GM23338 (cell line): Measurements from ENCODE around the gene NIPSNAP3A. TPM values are rescaled to one million over a fixed set of nuclear protein-coding genes. Genes with fewer than 3 reads are reported as not detected.

Experiments
- ATAC-seq: fragments of 200-7000 bp; cut with Tn5 transposase; 3 replicates; pipeline ENCODE4 v1.9.1; 2020
- DNase-seq: peaks from one replicate; pipeline ENCODE4 v3.0.0-alpha.2; 2015; ENCODE audit warnings: low spot score
- H2AFZ ChIP-seq: fragments of 200-600 bp; sonication (generic); 2 replicates; pipeline ENCODE4 v1.8.0; 2016; ENCODE audit warnings: antibody characterized with exemption, mild to moderate bottlenecking, moderate library complexity
- H3F3A ChIP-seq: fragments of 200-600 bp; sonication (generic); replicated peaks from 2 replicates; pipeline ENCODE4 v1.8.0; 2017; ENCODE audit warnings: antibody characterized with exemption, mixed run types, low read depth
- H3K27ac ChIP-seq: fragments of 200-600 bp; sonication (generic); 2 replicates; pipeline ENCODE4 v1.6.1; 2016; ENCODE audit warnings: low read depth
- H3K27me3 ChIP-seq: fragments of 200-600 bp; sonication (generic); 2 replicates; pipeline ENCODE4 v1.8.0; 2016; ENCODE audit warnings: mild to moderate bottlenecking, mixed run types, moderate library complexity; ENCODE audit not compliant: insufficient read depth
- H3K36me3 ChIP-seq: fragments of 200-600 bp; sonication (generic); 2 replicates; pipeline ENCODE4 v1.8.0; 2016; ENCODE audit warnings: mild to moderate bottlenecking; ENCODE audit not compliant: insufficient read depth
- H3K4me1 ChIP-seq: fragments of 200-600 bp; sonication (generic); 2 replicates; pipeline ENCODE4 v1.8.0; 2016; ENCODE audit warnings: mild to moderate bottlenecking, moderate library complexity; ENCODE audit not compliant: insufficient read depth
- H3K4me2 ChIP-seq: fragments of 200-600 bp; sonication (generic); 2 replicates; pipeline ENCODE4 v1.7.1; 2017; ENCODE audit warnings: mixed run types
- H3K4me3 ChIP-seq: fragments of 200-600 bp; sonication (generic); 2 replicates; pipeline ENCODE4 v1.6.1; 2016; ENCODE audit warnings: mixed run types
- H3K79me2 ChIP-seq: fragments of 200-600 bp; sonication (generic); replicated peaks from 2 replicates; pipeline ENCODE4 v1.8.0; 2017; ENCODE audit warnings: mild to moderate bottlenecking; ENCODE audit not compliant: insufficient read depth
- H3K9me2 ChIP-seq: fragments of 200-600 bp; sonication (generic); 2 replicates; pipeline ENCODE4 v1.8.0; 2017; ENCODE audit not compliant: insufficient read depth
- H4K20me1 ChIP-seq: fragments of 200-600 bp; sonication (generic); replicated peaks from 2 replicates; pipeline ENCODE4 v1.8.0; 2017; ENCODE audit warnings: mild to moderate bottlenecking; ENCODE audit not compliant: insufficient read depth
- H3K27ac Mint-ChIP-seq: 2 replicates; pipeline ENCODE4 v1.8.0; 2020; ENCODE audit warnings: inconsistent platforms, mild to moderate bottlenecking, moderate library complexity, mixed read lengths
- H3K27me3 Mint-ChIP-seq: 3 replicates; pipeline ENCODE4 v1.8.0; 2022; ENCODE audit warnings: low read depth, mild to moderate bottlenecking, moderate library complexity, mixed read lengths, inconsistent platforms; ENCODE audit not compliant: insufficient read depth, poor library complexity
- H3K36me3 Mint-ChIP-seq: 3 replicates; pipeline ENCODE4 v1.8.0; 2021; ENCODE audit warnings: low read depth, mild to moderate bottlenecking, inconsistent platforms, moderate library complexity, mixed read lengths
- H3K4me1 Mint-ChIP-seq: 3 replicates; pipeline ENCODE4 v1.8.0; 2020; ENCODE audit warnings: mild to moderate bottlenecking, inconsistent platforms, mixed read lengths
- H3K4me3 Mint-ChIP-seq: 3 replicates; pipeline ENCODE4 v1.8.0; 2021; ENCODE audit warnings: moderate library complexity, mild to moderate bottlenecking, inconsistent platforms, mixed read lengths
- H3K9me3 Mint-ChIP-seq: 3 replicates; pipeline ENCODE4 v1.8.0; 2020; ENCODE audit warnings: moderate library complexity, mild to moderate bottlenecking, inconsistent platforms, mixed read lengths
- CREB1 ChIP-seq: fragments of 250-450 bp; sonication (Bioruptor Pico); IDR thresholded peaks from 2 replicates; pipeline ENCODE4 v1.5.0; 2020; ENCODE audit warnings: low read depth, mild to moderate bottlenecking, moderate library complexity
- EZH2 ChIP-seq: fragments of 200-600 bp; sonication (generic); IDR thresholded peaks from one replicate; pipeline ENCODE4 v1.8.0; 2017; ENCODE audit warnings: antibody characterized with exemption, mild to moderate bottlenecking, low read depth; ENCODE audit not compliant: unreplicated experiment
- EZH2phosphoT487 ChIP-seq: fragments of 200-600 bp; sonication (generic); IDR thresholded peaks from one replicate; pipeline ENCODE4 v1.8.1; 2018; ENCODE audit warnings: antibody characterized with exemption; ENCODE audit not compliant: unreplicated experiment
- JUNB ChIP-seq: IDR thresholded peaks from one replicate; pipeline ENCODE4 v1.6.1; 2016; ENCODE audit warnings: antibody characterized with exemption; ENCODE audit not compliant: unreplicated experiment
- NANOG ChIP-seq: IDR thresholded peaks from 2 replicates; pipeline ENCODE4 v1.6.1; 2016; ENCODE audit warnings: antibody characterized with exemption, borderline replicate concordance
- POLR2AphosphoS5 ChIP-seq: IDR thresholded peaks from 2 replicates; pipeline ENCODE4 v1.6.1; 2016; ENCODE audit warnings: antibody characterized with exemption, low read depth
- STAT1 ChIP-seq: IDR thresholded peaks from one replicate; pipeline ENCODE4 v1.6.1; 2016; ENCODE audit warnings: antibody characterized with exemption; ENCODE audit not compliant: unreplicated experiment
- ZNF114 ChIP-seq: fragments of 250-450 bp; sonication (Bioruptor Pico); IDR thresholded peaks from 2 replicates; pipeline ENCODE4 v1.5.0; 2020; ENCODE audit warnings: mild to moderate bottlenecking, moderate library complexity
- ZNF331 ChIP-seq: fragments of 250-450 bp; sonication (Bioruptor Pico); IDR thresholded peaks from 2 replicates; pipeline ENCODE4 v1.5.0; 2020; ENCODE audit warnings: low read depth, mild to moderate bottlenecking, moderate library complexity
- polyA plus RNA-seq: library from polyadenylated mRNA; unstranded; fragments of >200 nt; fragmentation: Nextera tagmentation; extraction: Ambion mirVana; gene quantifications from 2 replicates; pipeline ENCODE4 v1.2.1, GENCODE V29; 2016
- total RNA-seq: library from RNA; depleted of rRNA; stranded (reverse); fragments of >200 nt; shearing (Covaris generic); gene quantifications from 2 replicates; pipeline ENCODE4 v1.2.3, GENCODE V29; 2014
- TF ChIP-seq, protein P1 (sequence below), 2 experiments: fragments of 200-600 bp in 1 of 2; sonication (generic) in 1 of 2; conservative IDR thresholded peaks; 2 replicates each; pipeline versions ENCODE4 v1.5.1 to v1.6.1; 2016 to 2017; ENCODE audit warnings: antibody characterized with exemption in 2 of 2, low read depth in 2 of 2, mild to moderate bottlenecking in 2 of 2, moderate library complexity in 1 of 2
- TF ChIP-seq, protein P2 (sequence below): fragments of 250-450 bp; sonication (Bioruptor Pico); IDR thresholded peaks from 2 replicates; pipeline ENCODE4 v1.5.0; 2020; ENCODE audit warnings: mild to moderate bottlenecking, moderate library complexity
- TF ChIP-seq, protein P3 (sequence below): IDR thresholded peaks from 2 replicates; pipeline ENCODE4 v1.6.1; 2016; ENCODE audit warnings: antibody characterized with exemption
- TF ChIP-seq, protein P4 (sequence below): IDR thresholded peaks from one replicate; pipeline ENCODE4 v1.6.1; 2018; ENCODE audit warnings: antibody characterized with exemption; ENCODE audit not compliant: unreplicated experiment

The NIPSNAP3A gene
- total and polyA plus RNA-seq, 2 experiments from 2014 or later: 9.6 to 13.0 TPM

DNA sequence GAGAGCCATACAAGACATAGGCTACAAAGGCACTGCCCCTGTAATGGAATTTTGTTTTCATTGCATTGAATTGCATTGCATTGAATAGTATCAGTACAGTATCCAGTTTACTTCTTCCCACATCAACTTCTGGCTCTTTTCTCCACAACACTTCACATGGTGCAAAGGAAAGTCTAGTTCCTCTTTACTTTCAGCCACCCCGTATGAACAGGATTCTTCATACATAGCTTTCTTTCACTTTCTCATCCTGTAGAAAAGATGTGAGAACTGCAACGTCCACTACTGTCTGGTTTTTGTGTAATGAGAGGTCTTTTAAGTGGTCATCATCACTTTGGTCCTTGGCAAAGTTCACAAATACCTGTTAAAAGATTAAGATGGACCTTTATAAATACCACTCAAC, 36.6 kb downstream of the NIPSNAP3A start:
- H3K4me2 ChIP-seq: no peak overlapping the region
- ATAC-seq: no peak
- no peaks in the 10 kb centered on the region for H3K27me3 ChIP-seq
- no peak overlapping the region for H2AFZ ChIP-seq
- no peak overlapping the region for H3K27ac Mint-ChIP-seq
- TF ChIP-seq, protein P1, sequence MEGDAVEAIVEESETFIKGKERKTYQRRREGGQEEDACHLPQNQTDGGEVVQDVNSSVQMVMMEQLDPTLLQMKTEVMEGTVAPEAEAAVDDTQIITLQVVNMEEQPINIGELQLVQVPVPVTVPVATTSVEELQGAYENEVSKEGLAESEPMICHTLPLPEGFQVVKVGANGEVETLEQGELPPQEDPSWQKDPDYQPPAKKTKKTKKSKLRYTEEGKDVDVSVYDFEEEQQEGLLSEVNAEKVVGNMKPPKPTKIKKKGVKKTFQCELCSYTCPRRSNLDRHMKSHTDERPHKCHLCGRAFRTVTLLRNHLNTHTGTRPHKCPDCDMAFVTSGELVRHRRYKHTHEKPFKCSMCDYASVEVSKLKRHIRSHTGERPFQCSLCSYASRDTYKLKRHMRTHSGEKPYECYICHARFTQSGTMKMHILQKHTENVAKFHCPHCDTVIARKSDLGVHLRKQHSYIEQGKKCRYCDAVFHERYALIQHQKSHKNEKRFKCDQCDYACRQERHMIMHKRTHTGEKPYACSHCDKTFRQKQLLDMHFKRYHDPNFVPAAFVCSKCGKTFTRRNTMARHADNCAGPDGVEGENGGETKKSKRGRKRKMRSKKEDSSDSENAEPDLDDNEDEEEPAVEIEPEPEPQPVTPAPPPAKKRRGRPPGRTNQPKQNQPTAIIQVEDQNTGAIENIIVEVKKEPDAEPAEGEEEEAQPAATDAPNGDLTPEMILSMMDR (conservative IDR thresholded peaks at IDR 0.05; ENCODE audit: low read depth in 2 of 2): no peak
- no peak for TF ChIP-seq CREB1 (CRISPR knock-in tag)
- TF ChIP-seq NANOG: no peak
- TF ChIP-seq ZNF114 (CRISPR knock-in tag): no peak
- TF ChIP-seq, protein P2, sequence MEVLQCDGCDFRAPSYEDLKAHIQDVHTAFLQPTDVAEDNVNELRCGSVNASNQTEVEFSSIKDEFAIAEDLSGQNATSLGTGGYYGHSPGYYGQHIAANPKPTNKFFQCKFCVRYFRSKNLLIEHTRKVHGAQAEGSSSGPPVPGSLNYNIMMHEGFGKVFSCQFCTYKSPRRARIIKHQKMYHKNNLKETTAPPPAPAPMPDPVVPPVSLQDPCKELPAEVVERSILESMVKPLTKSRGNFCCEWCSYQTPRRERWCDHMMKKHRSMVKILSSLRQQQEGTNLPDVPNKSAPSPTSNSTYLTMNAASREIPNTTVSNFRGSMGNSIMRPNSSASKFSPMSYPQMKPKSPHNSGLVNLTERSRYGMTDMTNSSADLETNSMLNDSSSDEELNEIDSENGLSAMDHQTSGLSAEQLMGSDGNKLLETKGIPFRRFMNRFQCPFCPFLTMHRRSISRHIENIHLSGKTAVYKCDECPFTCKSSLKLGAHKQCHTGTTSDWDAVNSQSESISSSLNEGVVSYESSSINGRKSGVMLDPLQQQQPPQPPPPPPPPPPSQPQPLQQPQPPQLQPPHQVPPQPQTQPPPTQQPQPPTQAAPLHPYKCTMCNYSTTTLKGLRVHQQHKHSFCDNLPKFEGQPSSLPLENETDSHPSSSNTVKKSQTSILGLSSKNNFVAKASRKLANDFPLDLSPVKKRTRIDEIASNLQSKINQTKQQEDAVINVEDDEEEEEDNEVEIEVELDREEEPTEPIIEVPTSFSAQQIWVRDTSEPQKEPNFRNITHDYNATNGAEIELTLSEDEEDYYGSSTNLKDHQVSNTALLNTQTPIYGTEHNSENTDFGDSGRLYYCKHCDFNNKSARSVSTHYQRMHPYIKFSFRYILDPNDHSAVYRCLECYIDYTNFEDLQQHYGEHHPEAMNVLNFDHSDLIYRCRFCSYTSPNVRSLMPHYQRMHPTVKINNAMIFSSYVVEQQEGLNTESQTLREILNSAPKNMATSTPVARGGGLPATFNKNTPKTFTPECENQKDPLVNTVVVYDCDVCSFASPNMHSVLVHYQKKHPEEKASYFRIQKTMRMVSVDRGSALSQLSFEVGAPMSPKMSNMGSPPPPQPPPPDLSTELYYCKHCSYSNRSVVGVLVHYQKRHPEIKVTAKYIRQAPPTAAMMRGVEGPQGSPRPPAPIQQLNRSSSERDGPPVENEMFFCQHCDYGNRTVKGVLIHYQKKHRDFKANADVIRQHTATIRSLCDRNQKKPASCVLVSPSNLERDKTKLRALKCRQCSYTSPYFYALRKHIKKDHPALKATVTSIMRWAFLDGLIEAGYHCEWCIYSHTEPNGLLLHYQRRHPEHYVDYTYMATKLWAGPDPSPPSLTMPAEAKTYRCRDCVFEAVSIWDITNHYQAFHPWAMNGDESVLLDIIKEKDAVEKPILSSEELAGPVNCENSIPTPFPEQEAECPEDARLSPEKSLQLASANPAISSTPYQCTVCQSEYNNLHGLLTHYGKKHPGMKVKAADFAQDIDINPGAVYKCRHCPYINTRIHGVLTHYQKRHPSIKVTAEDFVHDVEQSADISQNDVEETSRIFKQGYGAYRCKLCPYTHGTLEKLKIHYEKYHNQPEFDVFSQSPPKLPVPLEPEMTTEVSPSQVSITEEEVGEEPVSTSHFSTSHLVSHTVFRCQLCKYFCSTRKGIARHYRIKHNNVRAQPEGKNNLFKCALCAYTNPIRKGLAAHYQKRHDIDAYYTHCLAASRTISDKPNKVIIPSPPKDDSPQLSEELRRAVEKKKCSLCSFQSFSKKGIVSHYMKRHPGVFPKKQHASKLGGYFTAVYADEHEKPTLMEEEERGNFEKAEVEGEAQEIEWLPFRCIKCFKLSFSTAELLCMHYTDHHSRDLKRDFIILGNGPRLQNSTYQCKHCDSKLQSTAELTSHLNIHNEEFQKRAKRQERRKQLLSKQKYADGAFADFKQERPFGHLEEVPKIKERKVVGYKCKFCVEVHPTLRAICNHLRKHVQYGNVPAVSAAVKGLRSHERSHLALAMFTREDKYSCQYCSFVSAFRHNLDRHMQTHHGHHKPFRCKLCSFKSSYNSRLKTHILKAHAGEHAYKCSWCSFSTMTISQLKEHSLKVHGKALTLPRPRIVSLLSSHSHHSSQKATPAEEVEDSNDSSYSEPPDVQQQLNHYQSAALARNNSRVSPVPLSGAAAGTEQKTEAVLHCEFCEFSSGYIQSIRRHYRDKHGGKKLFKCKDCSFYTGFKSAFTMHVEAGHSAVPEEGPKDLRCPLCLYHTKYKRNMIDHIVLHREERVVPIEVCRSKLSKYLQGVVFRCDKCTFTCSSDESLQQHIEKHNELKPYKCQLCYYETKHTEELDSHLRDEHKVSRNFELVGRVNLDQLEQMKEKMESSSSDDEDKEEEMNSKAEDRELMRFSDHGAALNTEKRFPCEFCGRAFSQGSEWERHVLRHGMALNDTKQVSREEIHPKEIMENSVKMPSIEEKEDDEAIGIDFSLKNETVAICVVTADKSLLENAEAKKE: no peak
- no peak for TF ChIP-seq ZNF331 (CRISPR knock-in tag)
- TF ChIP-seq JUNB: no peak
- TF ChIP-seq, protein P3, sequence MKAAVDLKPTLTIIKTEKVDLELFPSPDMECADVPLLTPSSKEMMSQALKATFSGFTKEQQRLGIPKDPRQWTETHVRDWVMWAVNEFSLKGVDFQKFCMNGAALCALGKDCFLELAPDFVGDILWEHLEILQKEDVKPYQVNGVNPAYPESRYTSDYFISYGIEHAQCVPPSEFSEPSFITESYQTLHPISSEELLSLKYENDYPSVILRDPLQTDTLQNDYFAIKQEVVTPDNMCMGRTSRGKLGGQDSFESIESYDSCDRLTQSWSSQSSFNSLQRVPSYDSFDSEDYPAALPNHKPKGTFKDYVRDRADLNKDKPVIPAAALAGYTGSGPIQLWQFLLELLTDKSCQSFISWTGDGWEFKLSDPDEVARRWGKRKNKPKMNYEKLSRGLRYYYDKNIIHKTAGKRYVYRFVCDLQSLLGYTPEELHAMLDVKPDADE: no peak
- TF ChIP-seq POLR2AphosphoS5: no peak
- no peak for TF ChIP-seq EZH2
- TF ChIP-seq EZH2phosphoT487: no peak
- no peak for TF ChIP-seq STAT1
- TF ChIP-seq, protein P4, sequence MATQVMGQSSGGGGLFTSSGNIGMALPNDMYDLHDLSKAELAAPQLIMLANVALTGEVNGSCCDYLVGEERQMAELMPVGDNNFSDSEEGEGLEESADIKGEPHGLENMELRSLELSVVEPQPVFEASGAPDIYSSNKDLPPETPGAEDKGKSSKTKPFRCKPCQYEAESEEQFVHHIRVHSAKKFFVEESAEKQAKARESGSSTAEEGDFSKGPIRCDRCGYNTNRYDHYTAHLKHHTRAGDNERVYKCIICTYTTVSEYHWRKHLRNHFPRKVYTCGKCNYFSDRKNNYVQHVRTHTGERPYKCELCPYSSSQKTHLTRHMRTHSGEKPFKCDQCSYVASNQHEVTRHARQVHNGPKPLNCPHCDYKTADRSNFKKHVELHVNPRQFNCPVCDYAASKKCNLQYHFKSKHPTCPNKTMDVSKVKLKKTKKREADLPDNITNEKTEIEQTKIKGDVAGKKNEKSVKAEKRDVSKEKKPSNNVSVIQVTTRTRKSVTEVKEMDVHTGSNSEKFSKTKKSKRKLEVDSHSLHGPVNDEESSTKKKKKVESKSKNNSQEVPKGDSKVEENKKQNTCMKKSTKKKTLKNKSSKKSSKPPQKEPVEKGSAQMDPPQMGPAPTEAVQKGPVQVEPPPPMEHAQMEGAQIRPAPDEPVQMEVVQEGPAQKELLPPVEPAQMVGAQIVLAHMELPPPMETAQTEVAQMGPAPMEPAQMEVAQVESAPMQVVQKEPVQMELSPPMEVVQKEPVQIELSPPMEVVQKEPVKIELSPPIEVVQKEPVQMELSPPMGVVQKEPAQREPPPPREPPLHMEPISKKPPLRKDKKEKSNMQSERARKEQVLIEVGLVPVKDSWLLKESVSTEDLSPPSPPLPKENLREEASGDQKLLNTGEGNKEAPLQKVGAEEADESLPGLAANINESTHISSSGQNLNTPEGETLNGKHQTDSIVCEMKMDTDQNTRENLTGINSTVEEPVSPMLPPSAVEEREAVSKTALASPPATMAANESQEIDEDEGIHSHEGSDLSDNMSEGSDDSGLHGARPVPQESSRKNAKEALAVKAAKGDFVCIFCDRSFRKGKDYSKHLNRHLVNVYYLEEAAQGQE: no peak
- H3K4me3 Mint-ChIP-seq: no peak overlapping the region
- H3K4me3 ChIP-seq: no peak overlapping the region
- H3K9me3 Mint-ChIP-seq: no peaks in the 10 kb centered on the region
- H3K27ac ChIP-seq: no peak overlapping the region
- no peaks in the 10 kb centered on the region for H4K20me1 ChIP-seq
- H3K9me2 ChIP-seq: no peaks in the 10 kb centered on the region
- no peaks in the 10 kb centered on the region for H3K27me3 Mint-ChIP-seq
- no peaks in the 10 kb centered on the region for H3K79me2 ChIP-seq
- no peak for DNase-seq
- peaks cover 41% of the 10 kb centered on the region for H3K36me3 Mint-ChIP-seq
- H3K36me3 ChIP-seq: no peaks in the 10 kb centered on the region
- no peaks in the 10 kb centered on the region for H3F3A ChIP-seq
- H3K4me1 Mint-ChIP-seq: no peaks in the 10 kb centered on the region
- H3K4me1 ChIP-seq: no peaks in the 10 kb centered on the region
